A549 treated with CpdA at 1 μM for 4 hours (cell line): ENCODE results near the gene ZNF14. TPM values are rescaled to one million over a fixed set of nuclear protein-coding genes. Genes with fewer than 3 reads are reported as not detected.

Experiments
- total RNA-seq: library from RNA; stranded (reverse); fragments of 200-300 nt; extraction: Qiagen RNA extraction; gene quantifications from 5 replicates; pipeline ENCODE4 v1.2.3, GENCODE V29; 2022; ENCODE audit warnings: low read depth

Gene ZNF14
- 1.8 to 2.4 TPM (median 1.9 TPM) in 5 replicates for total RNA-seq

DNA sequence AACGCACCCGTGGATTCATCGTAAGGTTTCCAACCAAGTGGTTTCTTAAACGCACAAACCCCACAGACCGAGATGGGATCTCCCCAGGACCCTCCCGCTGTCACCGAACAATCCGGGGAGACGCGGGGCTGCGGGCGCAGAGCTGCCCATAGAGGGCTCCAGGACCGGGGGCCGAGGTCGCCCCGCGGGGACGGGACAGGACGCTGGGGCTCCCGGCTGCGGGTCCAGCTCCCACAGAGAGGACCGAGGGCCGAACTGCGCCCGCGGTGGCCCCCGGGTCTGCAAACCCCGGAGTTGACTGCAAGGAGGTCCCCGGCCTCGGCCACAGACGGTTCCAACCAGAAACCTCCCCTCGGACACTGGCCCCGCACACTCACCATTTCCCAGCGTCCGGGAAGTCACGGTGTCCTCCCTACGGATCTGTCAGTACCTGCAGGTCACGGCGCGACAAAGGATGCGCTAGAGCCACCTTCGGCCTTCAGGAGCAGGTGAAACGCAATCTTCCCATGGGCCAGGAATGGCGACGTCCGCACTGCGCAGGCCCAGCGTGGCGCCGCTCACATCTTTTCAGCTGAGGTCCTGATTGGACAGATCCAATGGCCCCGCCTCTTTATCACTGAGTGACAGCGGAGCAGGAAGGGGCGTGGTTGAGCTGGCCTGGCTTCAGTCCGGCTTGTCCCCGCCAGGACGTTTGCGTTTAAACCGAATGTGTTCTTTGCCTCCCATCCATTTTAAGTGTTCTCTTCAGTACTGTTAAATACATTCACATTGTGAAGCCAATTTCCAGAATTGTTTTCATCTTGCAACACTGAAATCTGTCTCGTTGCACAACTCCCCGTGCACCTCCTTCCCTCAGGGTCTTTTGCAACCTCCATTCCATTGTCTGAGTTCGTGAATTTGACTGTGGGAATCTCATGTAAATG is at the start of gene ZNF14:
Gene ZNF14 (minus strand): TSS at position 534 of the 923 bp plus-strand sequence. CDS start 154 bp downstream, at position 380.

DNA sequence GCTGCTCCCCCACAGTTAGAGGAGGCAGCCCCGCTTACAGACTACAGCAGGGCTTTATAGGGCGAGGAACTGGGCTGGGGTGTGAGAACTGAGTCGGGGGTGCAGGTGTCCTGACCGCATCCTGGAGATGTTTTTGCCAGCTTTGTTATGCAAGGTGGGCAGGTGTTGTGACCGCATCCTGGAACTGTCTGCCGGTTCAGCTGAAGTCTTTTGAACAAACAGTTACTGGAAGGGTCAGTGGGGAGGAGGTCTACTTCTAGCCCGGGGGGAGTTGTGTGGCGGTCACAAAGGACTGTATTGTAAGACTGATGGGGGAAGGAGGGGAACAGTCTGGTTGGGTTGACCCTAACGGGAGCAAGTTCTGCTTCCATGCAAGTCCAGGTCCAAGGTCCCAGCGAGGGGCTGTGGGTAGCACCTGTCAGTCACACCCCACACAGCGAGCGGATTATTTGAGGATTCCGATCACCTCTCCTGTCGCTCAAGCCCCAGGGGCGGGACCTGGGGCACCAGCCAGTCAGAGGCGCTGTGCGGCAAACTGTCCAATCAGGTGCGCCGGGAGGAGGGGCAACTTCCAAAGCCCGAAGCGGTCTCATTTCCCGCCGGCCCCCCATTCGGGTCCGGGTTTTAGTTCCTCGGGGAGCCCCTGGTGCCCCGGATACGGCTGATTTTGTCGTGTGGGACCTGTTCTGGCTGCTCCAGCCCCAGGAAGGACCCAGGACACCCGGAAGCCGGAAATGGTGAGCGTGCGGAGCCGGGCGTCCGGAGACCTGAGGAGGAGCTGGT is 64.5 kb downstream of the ZNF14 start, which contains the start of gene ZNF101:
Gene ZNF101 (plus strand): TSS at position 610 of the 783 bp plus-strand sequence. CDS start 125 bp downstream, at position 735.

DNA sequence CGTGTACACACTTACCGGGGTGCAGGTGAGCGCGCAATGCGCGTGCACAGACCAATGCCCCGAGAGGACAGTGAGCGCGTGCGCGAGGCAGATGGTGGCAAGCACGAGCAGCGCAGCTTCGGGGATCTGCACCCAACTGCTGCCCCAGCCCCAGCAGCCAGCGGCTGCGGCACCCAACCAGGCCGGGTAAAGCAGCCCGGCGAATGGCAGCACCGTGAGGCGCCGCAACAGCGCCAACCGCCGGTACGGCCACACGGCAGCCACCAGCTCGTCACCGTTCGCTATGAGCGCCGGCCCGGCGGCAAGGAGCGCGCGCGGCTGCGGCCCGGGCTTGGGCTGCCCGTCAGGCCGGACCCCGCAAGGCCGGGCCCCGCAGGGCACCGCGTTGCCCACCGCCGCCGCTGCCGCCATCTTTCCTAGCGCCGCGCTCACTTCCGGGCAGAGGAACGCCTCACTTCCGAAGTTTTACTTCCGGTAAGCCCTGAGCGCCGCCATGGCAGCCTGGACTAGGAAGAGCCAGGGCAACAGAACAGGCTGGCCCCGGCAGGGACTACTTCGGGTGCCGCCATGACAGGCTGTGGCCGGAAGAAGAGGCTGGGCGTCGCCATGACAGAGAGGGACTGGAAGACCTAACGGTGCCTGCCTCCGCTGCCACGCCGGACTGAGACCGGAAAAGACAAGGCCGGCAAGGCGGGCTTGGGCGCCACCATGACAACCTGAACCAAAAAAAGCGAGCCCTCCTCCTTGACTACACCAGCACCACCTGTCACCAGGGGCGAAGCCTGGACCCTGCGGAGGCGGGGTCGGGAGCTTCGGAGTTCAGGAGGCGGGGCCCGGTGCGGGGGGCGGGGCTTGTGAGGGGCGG is 69.4 kb downstream of the ZNF14 start, which contains the start of gene ATP13A1:
Gene ATP13A1 (minus strand): TSS at position 421 of the 865 bp plus-strand sequence. CDS start 10 bp downstream, at position 411.

Other genes with a start within 250 kb of the ZNF14 start
- gene TSSK6, start 217.6 kb downstream of the ZNF14 start, total RNA-seq, result 0.83 to 2.1 TPM (median 2.0 TPM) in 5 replicates
- gene NDUFA13, start 216.9 kb downstream of the ZNF14 start, total RNA-seq, result 143 to 178 TPM (median 155 TPM) in 5 replicates
- 2.2 to 4.9 TPM (median 3.6 TPM) in 5 replicates for gene YJEFN3, start 204.2 kb downstream of the ZNF14 start, total RNA-seq
- gene CILP2, start 194.8 kb downstream of the ZNF14 start, total RNA-seq, result 0.10 to 0.49 TPM (median 0.26 TPM) in 5 replicates
- gene PBX4, start 114.4 kb downstream of the ZNF14 start, total RNA-seq, result 1.3 to 1.6 TPM (median 1.4 TPM) in 5 replicates
- gene LPAR2, start 104.9 kb downstream of the ZNF14 start, total RNA-seq, result 3.3 to 4.1 TPM (median 4.0 TPM) in 5 replicates
- 4.1 to 6.7 TPM (median 5.2 TPM) in 5 replicates for gene GMIP, start 89.5 kb downstream of the ZNF14 start, total RNA-seq
- 22.5 to 35.4 TPM (median 33.4 TPM) in 5 replicates for gene ATP13A1, start 69.4 kb downstream of the ZNF14 start, total RNA-seq
- gene ZNF101, start 64.3 kb downstream of the ZNF14 start, total RNA-seq, result 4.3 to 6.9 TPM (median 4.5 TPM) in 5 replicates
- 0.06 to 0.36 TPM (median 0.08 TPM) in 4 of 5 replicates, not detected in the other for gene ZNF506, start 88.6 kb upstream of the ZNF14 start, total RNA-seq
- gene ZNF253, start 132.8 kb upstream of the ZNF14 start, total RNA-seq, result not detected in 5 replicates
- gene ZNF93, start 167.8 kb upstream of the ZNF14 start, total RNA-seq, result not detected in 5 replicates